GM19025 (cell line): ENCODE results near the gene KIAA1755.
"Not testable (repeated sequence)": the region's sequence is repeated elsewhere in the genome, so short reads cannot be mapped to it uniquely, and the experiment has no call there.

ENCODE experiments used
- ATAC-seq: cut with Tn5 transposase; IDR thresholded peaks from one replicate; pipeline ENCODE4 v1.9.1; 2021; ENCODE audit warnings: mild to moderate bottlenecking, low read depth, moderate library complexity; ENCODE audit not compliant: unreplicated experiment

The KIAA1755 gene

GRCh38 chr20:38267296-38267695, 6.8 kb upstream of the KIAA1755 start:
- no peak for ATAC-seq

GRCh38 chr20:38266426-38266825, 5.9 kb upstream of the KIAA1755 start:
- no peak for ATAC-seq

- ATAC-seq, result no peak
Observed at GRCh38 chr20:38262931-38263330, 2.4 kb upstream of the KIAA1755 start.

GRCh38 chr20:38261054-38261390, 487 bp upstream of the KIAA1755 start:
- no peak for ATAC-seq

GRCh38 chr20:38260025-38260377, 534 bp downstream of the KIAA1755 start:
- ATAC-seq, result no peak

- ATAC-seq, result no peak
Observed at GRCh38 chr20:38258545-38259215, 1.9 kb downstream of the KIAA1755 start.

GRCh38 chr20:38256966-38257365, 3.6 kb downstream of the KIAA1755 start:
- no peak for ATAC-seq

GRCh38 chr20:38256021-38256420, 4.5 kb downstream of the KIAA1755 start:
- ATAC-seq, result no peak

- ATAC-seq, result no peak
Observed at GRCh38 chr20:38255393-38255792, 5.1 kb downstream of the KIAA1755 start.

- ATAC-seq, result not testable (repeated sequence)
Observed at GRCh38 chr20:38254621-38255020, 5.9 kb downstream of the KIAA1755 start.

GRCh38 chr20:38253571-38253970, 7.0 kb downstream of the KIAA1755 start:
- no peak for ATAC-seq

GRCh38 chr20:38252292-38253288, 7.9 kb downstream of the KIAA1755 start:
- ATAC-seq, result no peak

GRCh38 chr20:38251441-38251840, 9.1 kb downstream of the KIAA1755 start:
- not testable (repeated sequence) for ATAC-seq

- no peak for ATAC-seq
Observed at GRCh38 chr20:38250609-38251008, 9.9 kb downstream of the KIAA1755 start.

GRCh38 chr20:38249536-38250310, 10.8 kb downstream of the KIAA1755 start:
- no peak for ATAC-seq

GRCh38 chr20:38248133-38248532, 12.4 kb downstream of the KIAA1755 start:
- ATAC-seq, result no peak

- not testable (repeated sequence) for ATAC-seq
Observed at GRCh38 chr20:38247725-38248124, 12.8 kb downstream of the KIAA1755 start.

GRCh38 chr20:38247166-38247509, 13.4 kb downstream of the KIAA1755 start:
- ATAC-seq, result no peak

GRCh38 chr20:38246357-38247165, 14.0 kb downstream of the KIAA1755 start:
- ATAC-seq, result no peak

GRCh38 chr20:38245753-38246152, 14.8 kb downstream of the KIAA1755 start:
- no peak for ATAC-seq
